Measurements from ENCODE around the gene SHC2.

Gene SHC2

DNA sequence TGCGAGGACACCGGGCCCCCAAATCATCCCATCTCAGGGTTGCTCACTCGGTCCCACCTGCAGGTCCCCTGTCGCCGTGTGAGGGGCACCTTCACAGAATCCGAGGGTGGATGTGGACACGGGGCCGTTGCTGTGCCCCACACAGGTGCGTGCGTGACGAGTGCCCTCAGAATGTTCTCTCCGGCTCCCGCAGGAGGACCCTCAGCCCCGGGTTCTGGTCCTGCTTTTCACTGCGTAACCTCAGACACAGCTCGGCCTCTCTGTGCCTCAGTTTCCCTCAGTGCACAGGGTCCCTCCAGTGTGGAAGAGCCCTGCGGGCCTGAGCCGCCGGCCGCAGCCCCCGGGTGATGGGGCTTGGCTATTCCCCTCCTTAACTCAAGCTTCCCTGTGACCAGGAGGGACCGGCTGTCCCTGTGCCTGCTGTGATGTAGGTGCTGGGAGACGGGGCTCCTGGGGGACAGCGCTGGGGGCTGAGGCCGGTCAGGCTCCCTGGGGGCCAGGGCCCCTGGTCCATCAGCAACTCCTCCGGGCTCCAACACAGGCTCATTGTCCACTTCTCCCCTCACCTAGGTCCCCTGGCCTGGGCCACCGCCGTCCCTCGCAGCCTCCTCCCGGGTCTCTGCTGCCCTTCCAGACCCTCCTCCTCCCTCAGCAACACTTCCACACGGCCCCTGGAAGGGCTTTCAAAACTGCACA, 4.8 kb downstream of the SHC2 start:
- TF ChIP-seq ZNF70 (CRISPR knock-in tag; IDR thresholded peaks at IDR 0.05) (no peak), BACH2 (CRISPR knock-in tag; IDR thresholded peaks at IDR 0.05; ENCODE audit: borderline replicate concordance) (no peak), ZFP30 (CRISPR knock-in tag; IDR thresholded peaks at IDR 0.05) (no peak), POU6F1 (CRISPR knock-in tag; IDR thresholded peaks at IDR 0.05; ENCODE audit: borderline replicate concordance, low read depth) (no peak), ZNF8 (CRISPR knock-in tag; IDR thresholded peaks at IDR 0.05) (no peak), TSHZ2 (CRISPR knock-in tag; IDR thresholded peaks at IDR 0.05) (no peak), SNAI2 (CRISPR knock-in tag; IDR thresholded peaks at IDR 0.05) (no peak), GLIS3 (CRISPR knock-in tag; IDR thresholded peaks at IDR 0.05) (no peak), ZC3H10 (CRISPR knock-in tag; IDR thresholded peaks at IDR 0.05) (no peak), ZNF565 (CRISPR knock-in tag; conservative IDR thresholded peaks at IDR 0.05; ENCODE audit: low read depth) (no peak), ISL1 (CRISPR knock-in tag; IDR thresholded peaks at IDR 0.05) (no peak), RARB (CRISPR knock-in tag; IDR thresholded peaks at IDR 0.05) (no peak), PPARA (CRISPR knock-in tag; IDR thresholded peaks at IDR 0.05; ENCODE audit: borderline replicate concordance) (no peak), TCF4 (CRISPR knock-in tag; IDR thresholded peaks at IDR 0.05; ENCODE audit: borderline replicate concordance) (no peak), ZFP3 (CRISPR knock-in tag; IDR thresholded peaks at IDR 0.05) (no peak), CSDC2 (CRISPR knock-in tag; IDR thresholded peaks at IDR 0.05) (no peak), ARNTL (CRISPR knock-in tag; IDR thresholded peaks at IDR 0.05; ENCODE audit: borderline replicate concordance, low read depth) (no peak)
- TF ChIP-seq, protein P1, sequence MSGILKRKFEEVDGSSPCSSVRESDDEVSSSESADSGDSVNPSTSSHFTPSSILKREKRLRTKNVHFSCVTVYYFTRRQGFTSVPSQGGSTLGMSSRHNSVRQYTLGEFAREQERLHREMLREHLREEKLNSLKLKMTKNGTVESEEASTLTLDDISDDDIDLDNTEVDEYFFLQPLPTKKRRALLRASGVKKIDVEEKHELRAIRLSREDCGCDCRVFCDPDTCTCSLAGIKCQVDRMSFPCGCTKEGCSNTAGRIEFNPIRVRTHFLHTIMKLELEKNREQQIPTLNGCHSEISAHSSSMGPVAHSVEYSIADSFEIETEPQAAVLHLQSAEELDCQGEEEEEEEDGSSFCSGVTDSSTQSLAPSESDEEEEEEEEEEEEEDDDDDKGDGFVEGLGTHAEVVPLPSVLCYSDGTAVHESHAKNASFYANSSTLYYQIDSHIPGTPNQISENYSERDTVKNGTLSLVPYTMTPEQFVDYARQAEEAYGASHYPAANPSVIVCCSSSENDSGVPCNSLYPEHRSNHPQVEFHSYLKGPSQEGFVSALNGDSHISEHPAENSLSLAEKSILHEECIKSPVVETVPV (CRISPR knock-in tag; IDR thresholded peaks at IDR 0.05): no peak
- TF ChIP-seq, protein P2, sequence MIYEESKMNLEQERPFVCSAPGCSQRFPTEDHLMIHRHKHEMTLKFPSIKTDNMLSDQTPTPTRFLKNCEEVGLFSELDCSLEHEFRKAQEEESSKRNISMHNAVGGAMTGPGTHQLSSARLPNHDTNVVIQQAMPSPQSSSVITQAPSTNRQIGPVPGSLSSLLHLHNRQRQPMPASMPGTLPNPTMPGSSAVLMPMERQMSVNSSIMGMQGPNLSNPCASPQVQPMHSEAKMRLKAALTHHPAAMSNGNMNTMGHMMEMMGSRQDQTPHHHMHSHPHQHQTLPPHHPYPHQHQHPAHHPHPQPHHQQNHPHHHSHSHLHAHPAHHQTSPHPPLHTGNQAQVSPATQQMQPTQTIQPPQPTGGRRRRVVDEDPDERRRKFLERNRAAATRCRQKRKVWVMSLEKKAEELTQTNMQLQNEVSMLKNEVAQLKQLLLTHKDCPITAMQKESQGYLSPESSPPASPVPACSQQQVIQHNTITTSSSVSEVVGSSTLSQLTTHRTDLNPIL (CRISPR knock-in tag; IDR thresholded peaks at IDR 0.05; ENCODE audit: low read depth): no peak
- TF ChIP-seq, protein P3, sequence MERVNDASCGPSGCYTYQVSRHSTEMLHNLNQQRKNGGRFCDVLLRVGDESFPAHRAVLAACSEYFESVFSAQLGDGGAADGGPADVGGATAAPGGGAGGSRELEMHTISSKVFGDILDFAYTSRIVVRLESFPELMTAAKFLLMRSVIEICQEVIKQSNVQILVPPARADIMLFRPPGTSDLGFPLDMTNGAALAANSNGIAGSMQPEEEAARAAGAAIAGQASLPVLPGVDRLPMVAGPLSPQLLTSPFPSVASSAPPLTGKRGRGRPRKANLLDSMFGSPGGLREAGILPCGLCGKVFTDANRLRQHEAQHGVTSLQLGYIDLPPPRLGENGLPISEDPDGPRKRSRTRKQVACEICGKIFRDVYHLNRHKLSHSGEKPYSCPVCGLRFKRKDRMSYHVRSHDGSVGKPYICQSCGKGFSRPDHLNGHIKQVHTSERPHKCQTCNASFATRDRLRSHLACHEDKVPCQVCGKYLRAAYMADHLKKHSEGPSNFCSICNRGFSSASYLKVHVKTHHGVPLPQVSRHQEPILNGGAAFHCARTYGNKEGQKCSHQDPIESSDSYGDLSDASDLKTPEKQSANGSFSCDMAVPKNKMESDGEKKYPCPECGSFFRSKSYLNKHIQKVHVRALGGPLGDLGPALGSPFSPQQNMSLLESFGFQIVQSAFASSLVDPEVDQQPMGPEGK (CRISPR knock-in tag; IDR thresholded peaks at IDR 0.05; ENCODE audit: borderline replicate concordance): no peak
- no peak for ATAC-seq

DNA sequence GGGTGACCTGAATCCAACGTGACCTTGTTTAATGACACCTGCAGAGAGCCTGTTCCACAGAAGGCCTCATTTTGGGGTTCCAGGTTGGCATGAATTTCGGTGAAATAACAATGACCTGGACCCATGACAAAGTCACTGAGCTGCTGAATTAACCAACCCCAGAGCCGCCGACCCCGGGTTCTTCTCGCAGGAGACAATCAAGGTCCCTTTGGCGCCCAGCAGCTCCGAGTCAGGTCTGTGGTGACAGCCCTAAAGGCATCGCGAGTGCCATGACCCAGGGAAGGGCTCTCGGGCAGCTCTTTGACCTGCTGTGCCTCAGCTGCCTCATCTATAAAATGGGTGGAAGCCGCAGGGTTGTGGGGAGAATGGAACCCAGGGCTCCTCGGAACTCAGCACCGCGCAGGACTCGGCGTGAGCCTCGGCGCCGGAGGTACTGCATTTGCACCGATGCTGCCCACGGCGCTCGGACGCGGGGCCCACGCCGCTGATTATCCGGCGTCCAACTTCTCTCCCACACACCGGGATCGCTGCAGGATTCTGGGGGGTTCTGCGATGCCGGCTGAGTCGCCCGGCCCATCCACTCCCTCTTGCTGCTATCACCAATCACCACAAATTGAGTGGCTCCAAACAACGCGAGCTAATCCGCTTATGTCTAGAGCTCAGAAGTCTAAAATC, 5.7 kb downstream of the SHC2 start:
- no peak for ATAC-seq
- TF ChIP-seq, protein P2 (CRISPR knock-in tag; IDR thresholded peaks at IDR 0.05; ENCODE audit: low read depth): no peak
- TF ChIP-seq ARNTL (CRISPR knock-in tag; IDR thresholded peaks at IDR 0.05; ENCODE audit: borderline replicate concordance, low read depth) (no peak), ESRRG (CRISPR knock-in tag; IDR thresholded peaks at IDR 0.05) (no peak), BACH2 (CRISPR knock-in tag; IDR thresholded peaks at IDR 0.05; ENCODE audit: borderline replicate concordance) (no peak), TSHZ2 (CRISPR knock-in tag; IDR thresholded peaks at IDR 0.05) (no peak), ZC3H10 (CRISPR knock-in tag; IDR thresholded peaks at IDR 0.05) (no peak), GLIS3 (CRISPR knock-in tag; IDR thresholded peaks at IDR 0.05) (no peak)
- TF ChIP-seq, protein P1 (CRISPR knock-in tag; IDR thresholded peaks at IDR 0.05): no peak

All from SK-N-SH treated with all-trans-retinoic acid at 6 μM for 48 hours (cell line).